ENCODE measurements around the gene RABGAP1L.

- no peak for TF ChIP-seq POLR2A (IDR thresholded peaks at IDR 0.05)
- no peak for TF ChIP-seq CTCF (IDR thresholded peaks at IDR 0.05)
These were observed 46.7 kb upstream of the RABGAP1L start for GRCh38 chr1:174112489-174113162.
